22Rv1 (cell line): ENCODE measurements around the gene TOB1.

Experiments
- H3K27ac ChIP-seq: fragments of 450-650 bp; 2 replicates; pipeline ENCODE4 v1.5.1; 2017
- CTCF ChIP-seq: fragments of 450-650 bp; IDR thresholded peaks from 2 replicates; pipeline ENCODE4 v1.5.1; 2017; ENCODE audit warnings: mild to moderate bottlenecking
- ZFX ChIP-seq: fragments of 450-650 bp; IDR thresholded peaks from 2 replicates; pipeline ENCODE4 v1.6.1; 2017; ENCODE audit warnings: antibody characterized with exemption, borderline replicate concordance

TOB1 gene

DNA sequence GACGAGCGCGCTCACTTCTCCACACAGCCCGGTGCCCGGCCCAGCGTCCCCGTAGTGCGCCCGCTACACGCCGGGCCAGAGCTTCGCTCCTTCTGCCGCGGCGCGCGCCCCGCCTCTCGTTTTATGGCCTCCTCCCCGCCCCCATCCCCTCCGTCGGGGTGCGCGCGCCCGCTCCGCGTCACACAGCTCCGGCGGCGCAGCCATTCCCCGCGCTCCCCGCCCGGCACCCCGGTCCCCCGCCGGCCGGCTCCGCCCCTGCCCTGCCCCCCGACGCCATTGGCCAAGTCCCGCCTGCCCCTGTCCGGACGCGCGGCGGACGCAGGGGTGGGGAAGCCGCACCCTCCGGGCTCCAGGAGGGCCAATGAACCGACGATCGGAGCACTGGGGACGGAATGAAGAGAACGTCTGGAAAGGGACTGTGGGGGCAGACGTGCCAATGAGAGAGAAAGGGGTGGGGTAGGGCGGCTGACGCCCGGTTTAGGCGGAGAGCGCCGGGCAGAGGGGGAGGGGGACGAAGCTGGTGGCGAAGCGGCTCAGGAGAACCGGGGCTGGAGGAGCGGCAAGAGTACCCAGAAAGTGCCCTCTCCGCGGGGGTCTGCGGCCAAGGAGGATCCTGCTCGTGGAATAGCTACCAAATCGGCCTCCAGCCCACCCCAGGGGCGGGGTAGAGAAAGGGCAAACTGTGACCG is at the start of gene TOB1:
TSS of gene TOB1 (minus strand) at position 94 of the 689 bp plus-strand sequence. CDS start 2,337 bp downstream, outside the sequence.
- H3K27ac ChIP-seq, result peak within 1 kb of the TSS; percentile 100
- TF ChIP-seq CTCF (no peak), ZFX (no peak)

GRCh38 chr17:50914505-50915063 is 48.4 kb upstream of the TOB1 start:
- peak overlapping the region; percentile 96 for H3K27ac ChIP-seq
- no peak for TF ChIP-seq ZFX
- no peak for TF ChIP-seq CTCF

DNA sequence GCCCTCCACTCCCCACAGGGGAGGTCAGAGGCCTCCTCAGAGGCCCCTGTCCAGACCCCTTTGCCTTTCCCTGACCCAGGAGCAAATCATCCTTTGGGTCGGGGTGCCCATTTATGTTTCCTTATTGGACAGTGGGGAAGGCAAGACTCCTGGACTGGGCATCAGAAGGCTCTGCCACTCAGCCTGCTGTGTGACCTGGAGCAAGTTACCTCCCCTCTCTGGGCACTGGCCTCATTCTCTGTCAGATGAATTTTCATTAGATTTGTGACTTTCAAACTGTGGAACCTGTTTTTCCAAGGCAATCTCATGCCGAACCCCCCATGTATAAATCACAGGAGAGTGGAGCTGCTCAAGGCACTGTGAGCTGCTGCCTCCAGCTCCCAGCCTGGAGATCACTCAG is 47.0 kb upstream of the TOB1 start:
- peak overlapping the region; percentile 94 for H3K27ac ChIP-seq
- TF ChIP-seq ZFX, result no peak
- no peak for TF ChIP-seq CTCF

DNA sequence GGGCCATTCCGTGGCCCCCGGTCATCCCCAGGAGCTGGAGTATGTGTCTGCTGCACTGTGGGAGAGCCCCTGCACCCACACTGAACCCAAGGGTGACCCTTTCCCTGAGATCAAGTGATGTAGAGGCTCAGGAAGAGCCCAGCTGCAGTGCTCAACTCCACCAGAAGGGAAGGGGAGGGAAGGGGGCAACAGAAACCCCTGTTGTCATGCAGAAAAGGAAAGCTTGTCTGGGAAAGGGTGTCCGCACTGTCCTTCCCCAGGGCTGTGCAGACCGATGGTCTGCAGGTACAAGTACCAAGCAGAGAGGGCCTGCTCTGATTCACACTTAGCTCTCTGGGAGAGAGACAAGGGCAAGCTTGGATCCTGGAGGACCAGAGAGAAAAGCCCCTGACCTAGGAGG is 45.7 kb upstream of the TOB1 start:
- H3K27ac ChIP-seq, result peak overlapping the region; percentile 94
- TF ChIP-seq CTCF, result no peak
- TF ChIP-seq ZFX, result no peak

- TF ChIP-seq CTCF (no peak), ZFX (no peak)
- H3K27ac ChIP-seq, result peak overlapping the region; percentile 94
Measured at GRCh38 chr17:50911450-50911849, 45.3 kb upstream of the TOB1 start.

DNA sequence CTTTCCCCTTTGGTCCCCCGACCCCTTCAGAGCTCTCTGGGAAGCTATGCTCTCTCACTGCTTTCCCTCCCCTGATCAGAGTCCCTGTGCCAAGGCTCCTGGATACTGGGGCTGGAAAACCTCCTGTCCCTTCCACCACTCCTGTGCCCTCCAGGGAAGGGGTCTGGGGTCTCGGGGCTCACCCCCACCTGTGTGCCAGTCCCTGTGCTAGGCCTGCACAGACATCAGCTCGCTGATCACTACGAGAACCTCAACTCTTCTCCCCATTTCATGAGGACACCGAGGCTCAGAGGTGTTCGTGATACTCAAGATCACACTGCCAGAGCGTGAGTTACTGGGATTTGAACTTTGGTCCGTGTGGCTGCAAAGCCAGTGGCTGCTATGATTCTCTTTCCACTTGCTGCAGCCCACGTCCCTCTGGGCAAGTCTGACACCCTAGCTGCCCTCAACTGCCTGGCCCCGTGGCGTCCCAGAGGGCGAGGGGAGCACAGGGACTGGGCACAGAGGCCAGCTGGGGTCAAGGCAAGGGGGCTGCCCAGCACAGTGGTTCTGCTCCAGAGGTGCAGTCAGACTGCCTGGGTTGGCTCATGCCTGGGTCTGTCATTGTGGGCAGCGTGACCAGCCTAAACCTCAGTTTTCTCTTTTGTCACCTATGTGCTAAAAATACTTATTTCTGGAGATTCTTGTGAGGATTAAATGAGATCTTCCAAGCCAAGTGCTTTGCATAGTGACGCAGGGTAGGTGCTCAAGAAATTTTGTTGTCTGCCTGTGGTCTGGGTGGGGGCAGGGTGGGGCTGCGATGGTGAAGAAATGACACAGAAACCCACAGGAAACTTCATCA is 43.8 kb upstream of the TOB1 start:
- H3K27ac ChIP-seq, result peak overlapping the region; percentile 94
- TF ChIP-seq CTCF, result no peak
- no peak for TF ChIP-seq ZFX
